PFSK-1 (cell line): ENCODE data around the gene MBD5.

Experiments used
- POLR2AphosphoS5 ChIP-seq: IDR thresholded peaks from 2 replicates; pipeline ENCODE4 v1.6.1; 2012; ENCODE audit warnings: low read depth, mild to moderate bottlenecking, control low read depth, low read length, moderate library complexity
- REST ChIP-seq, 2 experiments: IDR thresholded peaks; 2 replicates each; pipeline versions ENCODE4 v1.6.1 to v1.8.0; 2011 to 2012; ENCODE audit warnings: low read depth in 2 of 2, low read length in 2 of 2, control low read depth in 1 of 2, inconsistent platforms in 1 of 2, mild to moderate bottlenecking in 1 of 2, moderate library complexity in 1 of 2; ENCODE audit not compliant: insufficient read depth in 1 of 2

GRCh38 chr2:148244593-148245292, 223.9 kb downstream of the MBD5 start:
- TF ChIP-seq REST (IDR thresholded peaks at IDR 0.05; ENCODE audit: insufficient read depth in 1 of 2, low read depth in 2 of 2, low read length in 2 of 2) (no peak), POLR2AphosphoS5 (no peak)
